Measurements from ENCODE around the gene C1QB.

DNA sequence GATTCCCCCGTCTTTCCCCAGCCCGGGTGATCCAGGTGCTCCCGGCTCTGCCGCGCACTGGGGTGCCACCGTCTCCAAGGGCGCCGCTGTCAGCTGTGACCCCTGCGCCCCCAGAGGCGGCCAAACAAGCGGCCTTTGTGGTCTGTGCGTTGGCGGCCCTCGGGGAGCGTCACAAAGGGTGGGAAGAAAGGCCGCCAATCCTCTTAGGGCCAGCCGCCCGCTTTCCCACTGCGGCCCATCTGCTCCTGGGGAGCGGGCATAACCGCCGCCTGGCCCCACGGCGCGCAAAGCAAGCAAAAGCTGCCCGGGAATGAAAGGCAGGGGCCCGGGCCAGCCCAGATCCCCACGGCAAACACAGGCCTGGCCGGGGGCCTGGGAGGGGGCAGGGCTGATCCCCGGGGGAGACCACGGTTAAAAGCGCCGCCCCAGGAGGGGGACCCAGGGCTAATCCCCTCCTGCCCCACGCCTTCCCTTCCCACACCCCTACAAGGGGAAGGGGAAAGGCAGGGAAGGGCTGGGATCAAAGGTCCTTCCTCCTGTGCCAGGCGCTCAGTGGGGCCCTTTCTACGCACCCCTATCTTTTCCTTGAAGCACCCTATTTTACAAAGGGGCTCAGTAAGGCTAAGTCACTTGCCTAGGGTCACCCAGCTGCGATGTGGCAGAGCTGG, 24.0 kb downstream of the C1QB start:
- TF ChIP-seq POLR2AphosphoS5 (IDR thresholded peaks at IDR 0.05; ENCODE audit: borderline replicate concordance, low read depth, low read length) (no peak), EZH2 (IDR thresholded peaks at IDR 0.05) (no peak)

Measured in SK-N-MC (cell line).